IPS-NIHi11 (cell line): ENCODE results near the gene SLC39A5.

Experiments
- DNase-seq: peaks from one replicate; pipeline ENCODE4 v3.0.0; 2012; ENCODE audit warnings: mixed read lengths, low spot score

SLC39A5 gene

GRCh38 chr12:56213878-56214277 is 16.0 kb upstream of the SLC39A5 start:
- DNase-seq, result no peak

GRCh38 chr12:56216461-56216860 is 13.4 kb upstream of the SLC39A5 start:
- no peak for DNase-seq

GRCh38 chr12:56219840-56220239 is 10.0 kb upstream of the SLC39A5 start:
- DNase-seq, result no peak

GRCh38 chr12:56220611-56221231 is 9.1 kb upstream of the SLC39A5 start:
- no peak for DNase-seq

GRCh38 chr12:56221232-56221756 is 8.6 kb upstream of the SLC39A5 start:
- peak; percentile 79 for DNase-seq

- DNase-seq, result peak; percentile 96
Measured at GRCh38 chr12:56221757-56222530, 7.9 kb upstream of the SLC39A5 start, which contains the start of gene RNF41. TSS of gene RNF41 (minus strand) at chr12:56221922. CDS start at chr12:56214047, 7,875 bp downstream.

DNA sequence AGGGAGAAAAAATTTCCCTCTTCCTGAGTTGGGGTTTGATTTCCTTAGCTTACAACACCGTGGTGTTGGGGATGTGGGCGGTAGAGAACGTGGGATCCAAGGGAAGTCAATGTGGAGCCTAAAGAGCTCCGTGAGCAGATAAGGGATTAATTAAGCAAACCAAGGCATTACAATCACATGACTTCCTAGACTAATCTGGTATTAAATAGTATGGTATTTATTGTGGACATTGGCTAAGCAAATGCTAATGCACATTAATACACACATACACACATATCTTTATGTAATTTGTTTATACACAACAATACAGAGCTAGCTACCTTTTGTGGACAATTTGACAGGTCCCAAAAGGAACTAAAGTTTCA is 7.3 kb upstream of the SLC39A5 start:
- DNase-seq, result no peak

- no peak for DNase-seq
Measured at GRCh38 chr12:56223571-56224101, 6.2 kb upstream of the SLC39A5 start.

GRCh38 chr12:56224102-56224701 is 5.6 kb upstream of the SLC39A5 start, which contains the start of gene NABP2:
TSS of gene NABP2 (plus strand) at chr12:56224342. CDS start at chr12:56224857, 515 bp downstream.
- peak; percentile 100 for DNase-seq

DNA sequence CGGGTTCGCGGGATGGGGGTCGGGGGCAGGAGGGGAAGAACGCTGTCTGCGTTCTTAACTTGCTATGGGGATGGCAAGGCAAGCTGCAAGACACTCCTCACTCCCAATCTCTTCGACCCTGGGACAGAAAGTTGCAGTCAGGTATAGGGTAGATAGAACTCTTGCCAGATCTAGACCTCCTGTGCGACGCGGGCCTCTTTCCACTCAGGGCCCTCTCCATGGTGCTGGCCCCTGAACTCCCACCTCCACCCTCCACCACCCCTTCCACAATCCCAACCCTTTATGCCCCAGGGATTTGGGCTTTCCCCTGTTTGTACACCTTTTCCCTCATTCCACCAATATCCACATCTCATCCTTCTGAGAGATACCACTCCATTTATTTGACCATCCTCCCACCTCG is 4.9 kb upstream of the SLC39A5 start:
- DNase-seq, result no peak

DNA sequence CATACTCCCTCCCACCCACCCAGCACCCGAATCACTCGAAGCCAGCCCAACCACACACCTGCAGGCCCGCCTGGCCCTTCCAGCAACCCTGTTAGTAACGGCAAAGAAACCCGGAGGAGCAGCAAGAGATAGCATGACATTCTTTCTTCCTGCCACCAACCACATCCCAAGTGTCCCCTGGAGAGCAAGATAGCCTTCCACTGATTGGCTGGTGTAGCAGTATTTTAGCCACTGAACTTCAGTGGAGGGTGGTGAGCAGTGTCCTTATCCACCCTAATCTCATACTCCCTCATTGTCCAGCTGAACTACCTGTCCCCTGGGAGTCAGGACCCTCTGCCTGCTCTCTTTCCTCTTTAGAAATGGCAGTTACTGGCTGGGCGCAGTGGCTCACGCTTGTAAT is 769 bp upstream of the SLC39A5 start:
- DNase-seq, result no peak

DNA sequence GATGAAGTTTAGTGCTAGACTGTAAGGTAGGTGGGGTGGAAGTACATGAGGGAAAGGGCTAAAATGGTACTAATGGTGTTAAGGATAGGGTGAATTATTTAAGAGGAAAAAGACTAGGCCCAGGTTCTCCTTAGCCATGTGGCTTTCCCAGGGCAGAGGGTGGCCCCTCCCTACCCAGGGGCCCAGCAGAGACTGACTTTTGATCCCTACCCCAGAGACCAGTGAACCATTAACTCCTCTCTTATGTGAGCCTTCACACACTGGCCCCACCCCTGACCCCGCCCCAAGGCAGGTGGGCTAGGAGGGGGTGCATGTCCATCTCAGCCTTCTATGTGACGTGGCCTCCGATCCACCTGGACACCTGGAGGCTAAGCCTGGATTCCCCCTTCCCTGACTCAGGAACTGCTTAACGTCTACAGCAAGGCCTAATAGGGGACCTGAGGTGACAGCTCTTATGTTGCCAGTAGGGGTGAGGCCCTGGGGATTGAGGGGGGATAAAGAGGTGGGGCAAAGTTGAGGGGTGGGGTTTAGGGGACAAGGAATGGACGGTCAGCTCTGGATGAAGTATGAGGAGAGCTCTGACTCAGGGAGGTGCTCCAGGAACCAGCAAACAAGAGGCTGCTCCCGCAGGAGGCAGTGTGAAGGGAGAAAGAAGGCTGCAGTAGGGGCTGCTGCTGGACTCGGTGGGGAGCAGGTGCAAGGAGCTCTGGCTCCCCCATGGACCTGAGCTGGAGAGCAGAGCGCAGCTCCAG is 757 bp downstream of the SLC39A5 start:
- peak; percentile 40 for DNase-seq

GRCh38 chr12:56231184-56231582 is 1.3 kb downstream of the SLC39A5 start:
- no peak for DNase-seq

DNA sequence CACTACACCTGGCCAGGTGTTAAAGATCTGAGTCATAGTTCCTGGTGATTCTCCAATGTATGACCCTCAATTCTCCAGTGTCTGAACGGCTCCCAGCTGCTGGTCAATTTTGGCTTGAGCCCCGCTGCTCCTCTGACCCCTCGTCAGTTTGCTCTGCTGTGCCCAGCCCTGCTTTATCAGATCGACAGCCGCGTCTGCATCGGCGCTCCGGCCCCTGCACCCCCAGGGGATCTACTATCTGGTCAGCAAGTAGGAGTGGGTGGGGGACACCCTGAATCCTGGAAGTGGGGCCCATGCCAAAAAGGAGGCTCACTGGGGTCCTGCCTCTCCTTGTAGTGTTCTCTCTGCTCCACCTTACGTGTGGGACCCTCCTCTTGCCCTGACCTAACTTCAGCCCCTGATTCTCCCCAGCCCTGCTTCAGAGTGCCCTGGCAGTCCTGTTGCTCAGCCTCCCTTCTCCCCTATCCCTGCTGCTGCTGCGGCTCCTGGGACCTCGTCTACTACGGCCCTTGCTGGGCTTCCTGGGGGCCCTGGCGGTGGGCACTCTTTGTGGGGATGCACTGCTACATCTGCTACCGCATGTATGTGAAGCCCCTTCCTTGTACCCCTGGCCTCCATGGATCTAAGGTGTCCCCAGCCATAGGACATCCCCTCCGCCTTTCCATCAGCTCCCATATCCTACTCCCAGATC is 5.0 kb downstream of the SLC39A5 start:
- no peak for DNase-seq

GRCh38 chr12:56236091-56236490 is 6.2 kb downstream of the SLC39A5 start:
- no peak for DNase-seq

GRCh38 chr12:56236985-56237384 is 7.1 kb downstream of the SLC39A5 start:
- no peak for DNase-seq

- DNase-seq, result no peak
Measured at GRCh38 chr12:56237552-56237951, 7.7 kb downstream of the SLC39A5 start.

- no peak for DNase-seq
Measured at GRCh38 chr12:56241424-56242303, 11.8 kb downstream of the SLC39A5 start.

DNA sequence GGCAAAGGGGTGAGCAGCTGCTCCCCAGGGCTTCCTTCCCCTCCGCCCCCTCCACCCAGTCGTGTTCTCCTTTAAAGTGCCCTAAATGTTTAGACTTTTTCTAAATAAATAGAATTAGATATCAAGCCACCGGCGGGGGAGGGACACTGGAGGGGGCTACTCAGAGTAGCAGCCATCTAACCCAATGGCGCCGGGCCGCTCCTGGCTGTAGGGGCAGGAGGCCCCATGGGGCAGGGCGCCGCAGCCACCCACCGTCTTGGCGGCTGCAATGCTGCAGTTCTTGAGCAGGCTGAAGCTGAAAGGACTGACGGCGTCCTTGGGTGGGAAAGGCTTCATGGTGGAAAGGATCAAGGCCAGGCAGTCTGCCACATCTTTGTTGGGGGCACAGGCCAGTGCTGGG is 13.1 kb downstream of the SLC39A5 start:
- DNase-seq, result no peak

- no peak for DNase-seq
Measured at GRCh38 chr12:56243731-56244181, 13.9 kb downstream of the SLC39A5 start.
